ENCODE results near the gene MB21D2.

- TF ChIP-seq, protein P1, sequence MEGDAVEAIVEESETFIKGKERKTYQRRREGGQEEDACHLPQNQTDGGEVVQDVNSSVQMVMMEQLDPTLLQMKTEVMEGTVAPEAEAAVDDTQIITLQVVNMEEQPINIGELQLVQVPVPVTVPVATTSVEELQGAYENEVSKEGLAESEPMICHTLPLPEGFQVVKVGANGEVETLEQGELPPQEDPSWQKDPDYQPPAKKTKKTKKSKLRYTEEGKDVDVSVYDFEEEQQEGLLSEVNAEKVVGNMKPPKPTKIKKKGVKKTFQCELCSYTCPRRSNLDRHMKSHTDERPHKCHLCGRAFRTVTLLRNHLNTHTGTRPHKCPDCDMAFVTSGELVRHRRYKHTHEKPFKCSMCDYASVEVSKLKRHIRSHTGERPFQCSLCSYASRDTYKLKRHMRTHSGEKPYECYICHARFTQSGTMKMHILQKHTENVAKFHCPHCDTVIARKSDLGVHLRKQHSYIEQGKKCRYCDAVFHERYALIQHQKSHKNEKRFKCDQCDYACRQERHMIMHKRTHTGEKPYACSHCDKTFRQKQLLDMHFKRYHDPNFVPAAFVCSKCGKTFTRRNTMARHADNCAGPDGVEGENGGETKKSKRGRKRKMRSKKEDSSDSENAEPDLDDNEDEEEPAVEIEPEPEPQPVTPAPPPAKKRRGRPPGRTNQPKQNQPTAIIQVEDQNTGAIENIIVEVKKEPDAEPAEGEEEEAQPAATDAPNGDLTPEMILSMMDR (conservative IDR thresholded peaks at IDR 0.05; ENCODE audit: low read depth, low read length), result no peak
- TF ChIP-seq EZH2 (IDR thresholded peaks at IDR 0.05; ENCODE audit: low read length, unreplicated experiment), result no peak
- TF ChIP-seq EZH2phosphoT487 (IDR thresholded peaks at IDR 0.05; ENCODE audit: borderline replicate concordance, low read length), result no peak
Measured at GRCh38 chr3:192902549-192902948, 15.1 kb downstream of the MB21D2 start.
